SJCRH30 (cell line): ENCODE results near the gene CDC37L1. TPM values are rescaled to one million over a fixed set of nuclear protein-coding genes. Genes with fewer than 3 reads are reported as not detected.

Experiments
- DNase-seq, 2 experiments: peaks; one replicate each; pipeline ENCODE4 v3.0.0-alpha.2; 2015 to 2020
- H3K27ac ChIP-seq: fragments of 250-450 bp; sonication (Bioruptor Pico); 2 replicates; pipeline ENCODE4 v1.5.1; 2020; ENCODE audit warnings: mild to moderate bottlenecking, moderate library complexity
- H3K27me3 ChIP-seq: fragments of 250-450 bp; sonication (Bioruptor Pico); 2 replicates; pipeline ENCODE4 v1.5.1; 2020; ENCODE audit warnings: mild to moderate bottlenecking, moderate library complexity
- H3K36me3 ChIP-seq: fragments of 250-450 bp; sonication (Bioruptor Pico); 2 replicates; pipeline ENCODE4 v1.5.1; 2020; ENCODE audit warnings: mild to moderate bottlenecking, moderate library complexity
- H3K4me1 ChIP-seq: fragments of 250-450 bp; sonication (Bioruptor Pico); 2 replicates; pipeline ENCODE4 v1.5.1; 2020; ENCODE audit warnings: mild to moderate bottlenecking, moderate library complexity
- H3K4me3 ChIP-seq: fragments of 250-450 bp; sonication (Bioruptor Pico); 2 replicates; pipeline ENCODE4 v1.5.1; 2020; ENCODE audit warnings: mild to moderate bottlenecking, moderate library complexity
- H3K9me3 ChIP-seq: fragments of 250-450 bp; sonication (Bioruptor Pico); replicated peaks from 2 replicates; pipeline ENCODE4 v1.5.1; 2020; ENCODE audit warnings: mild to moderate bottlenecking, moderate library complexity
- total RNA-seq: library from RNA; depleted of rRNA; stranded (reverse); fragments of >200 nt; shearing (Covaris generic); gene quantifications from 2 replicates; pipeline ENCODE4 v1.2.3, GENCODE V29; 2014

Gene CDC37L1
- total RNA-seq, 1 experiment from 2014 or later, result 12.6 TPM

GRCh38 chr9:4680750-4681149 is 1.4 kb downstream of the CDC37L1 start:
- Histone ChIP-seq H3K27me3 (no peaks in the 10 kb centered on the region), H3K36me3 (no peaks in the 10 kb centered on the region; the same call in 1 of the 2 replicates), H3K9me3 (no peaks in the 10 kb centered on the region), H3K27ac (no peak overlapping the region; the same call in 1 of the 2 replicates), H3K4me3 (peak overlapping the region; percentile 67), H3K4me1 (no peaks in the 10 kb centered on the region)
- no peak for DNase-seq

GRCh38 chr9:4684820-4685219 is 5.5 kb downstream of the CDC37L1 start:
- no peak overlapping the region for H3K4me3 ChIP-seq
- no peak overlapping the region for H3K27ac ChIP-seq
- no peaks in the 10 kb centered on the region for H3K4me1 ChIP-seq
- H3K36me3 ChIP-seq, result peaks cover 8% of the 10 kb centered on the region
- H3K27me3 ChIP-seq, result no peaks in the 10 kb centered on the region
- no peak for DNase-seq
- no peaks in the 10 kb centered on the region for H3K9me3 ChIP-seq

GRCh38 chr9:4686112-4686511 is 6.7 kb downstream of the CDC37L1 start:
- H3K4me3 ChIP-seq, result no peak overlapping the region
- peaks cover 16% of the 10 kb centered on the region for H3K36me3 ChIP-seq
- no peak overlapping the region for H3K27ac ChIP-seq
- H3K27me3 ChIP-seq, result no peaks in the 10 kb centered on the region
- no peaks in the 10 kb centered on the region for H3K9me3 ChIP-seq
- no peaks in the 10 kb centered on the region for H3K4me1 ChIP-seq
- DNase-seq, result no peak

- DNase-seq, result no peak
- no peak overlapping the region for H3K4me3 ChIP-seq
- H3K4me1 ChIP-seq, result no peaks in the 10 kb centered on the region
- H3K27ac ChIP-seq, result no peak overlapping the region
- no peaks in the 10 kb centered on the region for H3K9me3 ChIP-seq
- no peaks in the 10 kb centered on the region for H3K27me3 ChIP-seq
- peaks cover 16% of the 10 kb centered on the region for H3K36me3 ChIP-seq
Measured at GRCh38 chr9:4686584-4686983, 7.2 kb downstream of the CDC37L1 start.

- H3K36me3 ChIP-seq, result peaks cover 16% of the 10 kb centered on the region
- no peaks in the 10 kb centered on the region for H3K9me3 ChIP-seq
- DNase-seq, result no peak
- no peaks in the 10 kb centered on the region for H3K27me3 ChIP-seq
- H3K27ac ChIP-seq, result no peak overlapping the region
- no peak overlapping the region for H3K4me3 ChIP-seq
- no peaks in the 10 kb centered on the region for H3K4me1 ChIP-seq
Measured at GRCh38 chr9:4689021-4689420, 9.7 kb downstream of the CDC37L1 start.

GRCh38 chr9:4689687-4690104 is 10.3 kb downstream of the CDC37L1 start:
- H3K9me3 ChIP-seq, result no peaks in the 10 kb centered on the region
- no peak overlapping the region for H3K4me3 ChIP-seq
- no peak for DNase-seq
- H3K27me3 ChIP-seq, result no peaks in the 10 kb centered on the region
- H3K4me1 ChIP-seq, result no peaks in the 10 kb centered on the region
- peaks cover 16% of the 10 kb centered on the region for H3K36me3 ChIP-seq
- H3K27ac ChIP-seq, result no peak overlapping the region

- Histone ChIP-seq H3K9me3 (no peaks in the 10 kb centered on the region), H3K36me3 (peaks cover 16% of the 10 kb centered on the region), H3K27ac (no peak overlapping the region), H3K27me3 (no peaks in the 10 kb centered on the region), H3K4me1 (no peaks in the 10 kb centered on the region), H3K4me3 (no peak overlapping the region)
- DNase-seq, result no peak
Measured at GRCh38 chr9:4690144-4690543, 10.8 kb downstream of the CDC37L1 start.

- no peaks in the 10 kb centered on the region for H3K4me1 ChIP-seq
- no peaks in the 10 kb centered on the region for H3K27me3 ChIP-seq
- no peak for DNase-seq
- H3K27ac ChIP-seq, result no peak overlapping the region
- H3K9me3 ChIP-seq, result no peaks in the 10 kb centered on the region
- H3K4me3 ChIP-seq, result no peak overlapping the region
- peaks cover 16% of the 10 kb centered on the region for H3K36me3 ChIP-seq
Measured at GRCh38 chr9:4691795-4692194, 12.4 kb downstream of the CDC37L1 start.

- peaks cover 21% of the 10 kb centered on the region; the same call in 1 of the 2 replicates for H3K36me3 ChIP-seq
- no peak overlapping the region for H3K27ac ChIP-seq
- H3K27me3 ChIP-seq, result no peaks in the 10 kb centered on the region
- no peak overlapping the region for H3K4me3 ChIP-seq
- no peaks in the 10 kb centered on the region for H3K9me3 ChIP-seq
- no peaks in the 10 kb centered on the region for H3K4me1 ChIP-seq
- no peak for DNase-seq
Measured at GRCh38 chr9:4700091-4700490, 20.7 kb downstream of the CDC37L1 start.

- Histone ChIP-seq H3K36me3 (peaks cover 21% of the 10 kb centered on the region; the same call in 1 of the 2 replicates), H3K27ac (no peak overlapping the region), H3K9me3 (no peaks in the 10 kb centered on the region), H3K4me1 (no peaks in the 10 kb centered on the region), H3K4me3 (no peak overlapping the region), H3K27me3 (no peaks in the 10 kb centered on the region)
- DNase-seq, result no peak
Measured at GRCh38 chr9:4700932-4701331, 21.6 kb downstream of the CDC37L1 start.

- Histone ChIP-seq H3K27ac (no peak overlapping the region), H3K27me3 (no peaks in the 10 kb centered on the region), H3K4me3 (no peak overlapping the region), H3K4me1 (no peaks in the 10 kb centered on the region), H3K9me3 (no peaks in the 10 kb centered on the region), H3K36me3 (peaks cover 21% of the 10 kb centered on the region; the same call in 1 of the 2 replicates)
- DNase-seq, result no peak
Measured at GRCh38 chr9:4701526-4701925, 22.2 kb downstream of the CDC37L1 start.

GRCh38 chr9:4704129-4704528 is 24.8 kb downstream of the CDC37L1 start:
- H3K36me3 ChIP-seq, result peaks cover 16% of the 10 kb centered on the region
- no peak overlapping the region for H3K4me3 ChIP-seq
- H3K27me3 ChIP-seq, result no peaks in the 10 kb centered on the region
- no peak overlapping the region for H3K27ac ChIP-seq
- no peaks in the 10 kb centered on the region for H3K9me3 ChIP-seq
- H3K4me1 ChIP-seq, result no peaks in the 10 kb centered on the region
- no peak for DNase-seq

GRCh38 chr9:4706021-4706420 is 26.7 kb downstream of the CDC37L1 start:
- H3K36me3 ChIP-seq, result peaks cover 15% of the 10 kb centered on the region
- no peak overlapping the region for H3K27ac ChIP-seq
- no peak overlapping the region for H3K4me3 ChIP-seq
- H3K4me1 ChIP-seq, result no peaks in the 10 kb centered on the region
- no peaks in the 10 kb centered on the region for H3K9me3 ChIP-seq
- H3K27me3 ChIP-seq, result no peaks in the 10 kb centered on the region
- no peak for DNase-seq

- no peak for DNase-seq
- Histone ChIP-seq H3K27me3 (no peaks in the 10 kb centered on the region), H3K27ac (no peak overlapping the region), H3K4me3 (no peak overlapping the region), H3K36me3 (peaks cover 10% of the 10 kb centered on the region), H3K4me1 (no peaks in the 10 kb centered on the region), H3K9me3 (no peaks in the 10 kb centered on the region)
Measured at GRCh38 chr9:4706971-4707622, 27.7 kb downstream of the CDC37L1 start.

- H3K4me3 ChIP-seq, result no peak overlapping the region
- no peaks in the 10 kb centered on the region for H3K9me3 ChIP-seq
- no peak overlapping the region for H3K27ac ChIP-seq
- no peak for DNase-seq
- H3K4me1 ChIP-seq, result no peaks in the 10 kb centered on the region
- H3K36me3 ChIP-seq, result peaks cover 7% of the 10 kb centered on the region
- H3K27me3 ChIP-seq, result no peaks in the 10 kb centered on the region
Measured at GRCh38 chr9:4709380-4709779, 30.0 kb downstream of the CDC37L1 start.

- DNase-seq, result no peak
- Histone ChIP-seq H3K27ac (no peak overlapping the region), H3K36me3 (peaks cover 6% of the 10 kb centered on the region; the same call in 1 of the 2 replicates), H3K4me3 (no peak overlapping the region), H3K9me3 (no peaks in the 10 kb centered on the region), H3K4me1 (no peaks in the 10 kb centered on the region), H3K27me3 (no peaks in the 10 kb centered on the region)
Measured at GRCh38 chr9:4713849-4714248, 34.5 kb downstream of the CDC37L1 start.
